ENCODE results near the gene DHRS13.
"Not testable (repeated sequence)": the region's sequence is repeated elsewhere in the genome, so short reads cannot be mapped to it uniquely, and the experiment has no call there.

DHRS13 gene

DNA sequence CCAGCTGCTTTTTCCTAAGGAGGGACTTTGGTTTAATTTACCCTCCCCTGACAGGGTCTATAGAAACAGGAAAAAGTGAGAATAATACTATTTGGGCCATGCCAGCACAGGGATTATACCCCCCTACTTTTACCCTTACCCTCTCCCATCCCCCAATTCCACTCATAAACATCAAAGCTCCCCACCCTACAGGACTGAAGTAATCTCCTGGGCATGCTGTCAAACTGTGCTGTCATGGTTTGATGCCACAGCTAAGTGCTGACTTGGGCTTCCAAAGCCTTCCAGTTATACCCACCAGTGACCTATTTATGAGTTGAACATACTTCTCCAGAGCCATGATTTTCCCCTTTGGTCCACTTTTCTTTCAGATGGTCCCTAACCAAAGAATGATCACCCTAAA lies 35.7 kb upstream of the DHRS13 start:
- H3K4me3 ChIP-seq (ENCODE audit: low read depth, low read length), result no peak overlapping the region
- DNase-seq (ENCODE audit: low read depth), result no peak
- TF ChIP-seq, protein P1, sequence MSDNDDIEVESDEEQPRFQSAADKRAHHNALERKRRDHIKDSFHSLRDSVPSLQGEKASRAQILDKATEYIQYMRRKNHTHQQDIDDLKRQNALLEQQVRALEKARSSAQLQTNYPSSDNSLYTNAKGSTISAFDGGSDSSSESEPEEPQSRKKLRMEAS (IDR thresholded peaks at IDR 0.05; ENCODE audit: low read depth, low read length), result no peak
- TF ChIP-seq POLR2A (IDR thresholded peaks at IDR 0.05; ENCODE audit: extremely low read depth, insufficient read length) (no peak), MYC (IDR thresholded peaks at IDR 0.05; ENCODE audit: low read depth, low read length) (no peak)
- TF ChIP-seq, protein P2, sequence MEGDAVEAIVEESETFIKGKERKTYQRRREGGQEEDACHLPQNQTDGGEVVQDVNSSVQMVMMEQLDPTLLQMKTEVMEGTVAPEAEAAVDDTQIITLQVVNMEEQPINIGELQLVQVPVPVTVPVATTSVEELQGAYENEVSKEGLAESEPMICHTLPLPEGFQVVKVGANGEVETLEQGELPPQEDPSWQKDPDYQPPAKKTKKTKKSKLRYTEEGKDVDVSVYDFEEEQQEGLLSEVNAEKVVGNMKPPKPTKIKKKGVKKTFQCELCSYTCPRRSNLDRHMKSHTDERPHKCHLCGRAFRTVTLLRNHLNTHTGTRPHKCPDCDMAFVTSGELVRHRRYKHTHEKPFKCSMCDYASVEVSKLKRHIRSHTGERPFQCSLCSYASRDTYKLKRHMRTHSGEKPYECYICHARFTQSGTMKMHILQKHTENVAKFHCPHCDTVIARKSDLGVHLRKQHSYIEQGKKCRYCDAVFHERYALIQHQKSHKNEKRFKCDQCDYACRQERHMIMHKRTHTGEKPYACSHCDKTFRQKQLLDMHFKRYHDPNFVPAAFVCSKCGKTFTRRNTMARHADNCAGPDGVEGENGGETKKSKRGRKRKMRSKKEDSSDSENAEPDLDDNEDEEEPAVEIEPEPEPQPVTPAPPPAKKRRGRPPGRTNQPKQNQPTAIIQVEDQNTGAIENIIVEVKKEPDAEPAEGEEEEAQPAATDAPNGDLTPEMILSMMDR (IDR thresholded peaks at IDR 0.05; ENCODE audit: low read depth, low read length), result no peak

- peak; percentile 88 for DNase-seq (ENCODE audit: low read depth)
- no peak overlapping the region for H3K4me3 ChIP-seq (ENCODE audit: low read depth, low read length)
- TF ChIP-seq, protein P1 (IDR thresholded peaks at IDR 0.05; ENCODE audit: low read depth, low read length), result no peak
- no peak for TF ChIP-seq POLR2A (IDR thresholded peaks at IDR 0.05; ENCODE audit: extremely low read depth, insufficient read length)
- TF ChIP-seq, protein P2 (IDR thresholded peaks at IDR 0.05; ENCODE audit: low read depth, low read length), result no peak
- no peak for TF ChIP-seq MYC (IDR thresholded peaks at IDR 0.05; ENCODE audit: low read depth, low read length)
These were observed 34.3 kb upstream of the DHRS13 start for GRCh38 chr17:28937044-28937729.

GRCh38 chr17:28935744-28936460 lies 33.0 kb upstream of the DHRS13 start:
- H3K4me3 ChIP-seq (ENCODE audit: low read depth, low read length), result no peak overlapping the region
- DNase-seq (ENCODE audit: low read depth), result no peak
- TF ChIP-seq, protein P1 (IDR thresholded peaks at IDR 0.05; ENCODE audit: low read depth, low read length), result no peak

DNA sequence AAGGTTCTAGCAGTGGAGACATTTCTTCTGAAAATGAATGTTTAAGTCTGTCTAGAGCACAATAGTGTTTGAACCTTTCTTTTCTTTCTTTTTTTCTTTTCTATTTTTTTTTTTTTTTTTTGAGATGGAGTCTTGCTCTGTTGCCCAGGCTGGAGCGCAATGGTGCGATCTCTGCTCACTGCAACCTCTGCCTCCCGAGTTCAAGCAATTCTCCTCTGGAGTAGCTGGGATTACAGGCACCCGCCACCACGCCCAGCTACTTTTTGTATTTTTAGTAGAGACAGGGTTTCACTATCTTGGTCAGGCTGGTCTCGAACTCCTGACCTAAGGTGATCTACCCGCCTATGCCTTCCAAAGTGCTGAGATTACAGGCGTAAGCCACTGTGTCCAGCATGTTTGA lies 31.6 kb upstream of the DHRS13 start:
- not testable (repeated sequence) for DNase-seq (ENCODE audit: low read depth); H3K4me3 ChIP-seq (ENCODE audit: low read depth, low read length)

DNA sequence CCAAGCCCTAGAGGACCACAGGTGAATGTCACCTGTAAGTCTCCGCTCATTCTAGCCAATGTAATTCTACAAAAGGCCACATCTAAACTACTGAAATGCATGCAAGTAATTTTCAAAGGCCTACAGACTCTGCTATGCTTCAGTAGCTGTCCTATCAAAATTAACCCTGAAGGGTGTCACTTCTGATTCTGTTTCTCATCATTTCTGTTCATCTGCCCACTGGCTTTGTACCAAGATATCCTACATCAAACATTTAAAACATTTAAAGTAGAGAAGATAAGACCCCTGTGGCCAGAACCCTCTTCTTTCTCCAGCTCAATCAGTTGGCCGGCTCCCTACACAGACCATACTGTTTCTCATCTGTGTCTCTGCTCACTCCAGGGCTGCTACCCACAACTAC lies 26.9 kb upstream of the DHRS13 start:
- H3K4me3 ChIP-seq (ENCODE audit: low read depth, low read length), result no peak overlapping the region
- TF ChIP-seq, protein P2 (IDR thresholded peaks at IDR 0.05; ENCODE audit: low read depth, low read length), result no peak
- no peak for TF ChIP-seq POLR2A (IDR thresholded peaks at IDR 0.05; ENCODE audit: extremely low read depth, insufficient read length)
- TF ChIP-seq MYC (IDR thresholded peaks at IDR 0.05; ENCODE audit: low read depth, low read length), result no peak
- TF ChIP-seq, protein P1 (IDR thresholded peaks at IDR 0.05; ENCODE audit: low read depth, low read length), result no peak
- no peak for DNase-seq (ENCODE audit: low read depth)

DNA sequence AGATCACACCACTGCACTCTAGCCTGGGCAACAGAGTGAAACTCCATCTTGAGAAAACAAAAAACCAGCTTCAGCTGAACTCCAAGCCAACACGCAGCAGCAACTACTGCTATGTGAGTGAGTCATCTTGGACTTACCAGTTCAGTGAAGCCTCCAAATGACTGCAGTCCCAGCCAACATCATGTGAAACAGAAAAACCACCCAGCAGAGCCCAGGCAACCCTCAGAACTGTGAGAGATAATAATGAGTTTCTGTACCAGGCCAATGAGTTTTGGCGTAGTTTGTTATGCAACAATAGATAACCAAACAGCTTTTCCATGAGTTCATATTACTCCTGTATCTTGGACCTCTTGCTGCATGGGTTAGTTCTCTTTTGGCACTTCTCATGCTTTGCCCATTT lies 25.2 kb upstream of the DHRS13 start:
- peak; percentile 50 for DNase-seq (ENCODE audit: low read depth)
- H3K4me3 ChIP-seq (ENCODE audit: low read depth, low read length), result no peak overlapping the region
- TF ChIP-seq POLR2A (IDR thresholded peaks at IDR 0.05; ENCODE audit: extremely low read depth, insufficient read length) (no peak), MYC (IDR thresholded peaks at IDR 0.05; ENCODE audit: low read depth, low read length) (no peak)
- TF ChIP-seq, protein P1 (IDR thresholded peaks at IDR 0.05; ENCODE audit: low read depth, low read length), result no peak
- TF ChIP-seq, protein P2 (IDR thresholded peaks at IDR 0.05; ENCODE audit: low read depth, low read length), result no peak
